Dedifferentiated amniotic fluid mesenchymal stem cell (primary cell): ENCODE results near the gene ABCC1.

ENCODE experiments used
- DNase-seq: peaks from one replicate; pipeline ENCODE4 v3.0.0-alpha.2; 2016; ENCODE audit errors: extremely low spot score

ABCC1 gene

GRCh38 chr16:16048904-16049582, 99.6 kb downstream of the ABCC1 start:
- DNase-seq: no peak

DNA sequence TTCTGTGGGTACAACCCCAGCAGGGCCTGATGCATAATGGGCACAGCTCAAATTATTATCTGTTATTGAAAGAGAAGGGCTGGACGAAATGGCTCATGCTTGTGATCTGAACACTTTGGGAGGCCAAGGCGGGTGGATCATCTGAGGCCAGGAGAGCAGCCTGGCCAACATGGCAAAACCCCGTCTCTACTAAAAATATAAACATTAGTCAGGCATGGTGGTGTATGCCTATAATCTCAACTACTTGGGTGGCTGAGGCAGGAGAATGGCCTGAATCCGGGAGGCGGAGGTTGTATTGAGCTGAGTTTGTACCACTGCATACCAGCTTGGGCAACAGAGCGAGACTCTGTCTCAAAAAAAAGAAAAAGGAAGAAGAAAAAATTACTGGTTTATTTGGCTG, 100.7 kb downstream of the ABCC1 start:
- DNase-seq: no peak

DNA sequence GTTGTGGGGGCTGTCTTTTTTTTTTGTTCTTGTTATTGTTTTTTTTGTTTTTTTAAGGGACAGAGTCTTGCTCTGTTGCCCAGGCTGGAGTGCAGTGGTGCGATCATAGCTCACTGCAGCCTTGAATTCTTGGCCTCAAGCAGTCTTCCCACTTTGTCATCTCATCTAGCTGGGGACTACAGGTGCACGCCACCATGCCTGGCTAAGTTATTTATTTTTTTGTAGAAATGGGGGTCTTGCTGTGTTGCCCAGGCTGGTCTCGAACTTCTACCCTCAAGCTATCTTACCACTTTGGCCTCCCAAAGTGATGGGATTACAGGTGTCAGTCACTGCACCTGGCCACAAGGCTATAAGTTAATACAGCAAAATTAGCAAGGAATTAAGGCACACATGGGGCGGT, 101.7 kb downstream of the ABCC1 start:
- DNase-seq: no peak

DNA sequence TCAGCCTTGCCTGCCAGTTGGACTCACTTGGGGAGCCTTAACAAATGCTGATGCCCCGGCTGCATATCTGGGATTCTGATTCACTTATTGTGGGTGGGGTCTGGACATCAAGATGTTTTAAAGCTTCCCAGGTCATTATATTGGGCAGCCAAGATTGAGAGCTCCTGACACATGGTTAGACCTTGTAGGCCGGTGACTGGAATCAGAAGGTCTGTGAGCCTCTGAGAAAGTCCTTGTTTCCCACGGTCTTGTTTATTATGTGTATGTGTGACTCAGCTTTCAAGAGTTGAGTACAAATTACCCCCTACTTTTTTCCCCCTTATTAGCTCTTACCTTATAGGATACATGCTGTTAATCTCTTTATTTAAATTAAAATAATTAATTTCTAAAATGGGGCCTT, 103.5 kb downstream of the ABCC1 start:
- DNase-seq: no peak

GRCh38 chr16:16057102-16057501, 107.7 kb downstream of the ABCC1 start:
- no peak for DNase-seq

GRCh38 chr16:16059160-16059559, 109.7 kb downstream of the ABCC1 start:
- no peak for DNase-seq

- DNase-seq: no peak
Measured at GRCh38 chr16:16059895-16060590, 110.6 kb downstream of the ABCC1 start.

GRCh38 chr16:16062023-16062937, 112.9 kb downstream of the ABCC1 start:
- DNase-seq: no peak

DNA sequence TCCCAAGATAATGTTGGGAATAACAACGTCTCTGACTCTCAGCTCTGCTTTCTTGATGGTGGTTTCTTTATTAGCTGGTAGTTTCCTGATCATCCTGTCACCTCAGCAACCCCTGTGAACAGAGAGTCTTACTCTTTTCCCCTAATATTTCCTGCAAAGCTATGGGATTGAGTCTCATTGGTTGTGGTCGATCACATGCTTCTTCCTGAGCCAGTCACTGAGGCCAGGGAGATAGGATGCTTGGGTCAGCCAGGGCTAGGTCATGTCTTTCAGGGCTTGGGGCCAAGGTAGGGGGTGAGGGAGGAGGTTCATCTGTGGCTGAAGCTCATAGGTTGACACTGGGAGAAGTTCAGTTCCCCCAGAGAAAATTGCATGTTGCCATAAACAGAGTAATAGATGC, 114.3 kb downstream of the ABCC1 start:
- DNase-seq: no peak

- DNase-seq: no peak
Measured at GRCh38 chr16:16064874-16065384, 115.5 kb downstream of the ABCC1 start.

GRCh38 chr16:16067127-16067526, 117.7 kb downstream of the ABCC1 start:
- no peak for DNase-seq

DNA sequence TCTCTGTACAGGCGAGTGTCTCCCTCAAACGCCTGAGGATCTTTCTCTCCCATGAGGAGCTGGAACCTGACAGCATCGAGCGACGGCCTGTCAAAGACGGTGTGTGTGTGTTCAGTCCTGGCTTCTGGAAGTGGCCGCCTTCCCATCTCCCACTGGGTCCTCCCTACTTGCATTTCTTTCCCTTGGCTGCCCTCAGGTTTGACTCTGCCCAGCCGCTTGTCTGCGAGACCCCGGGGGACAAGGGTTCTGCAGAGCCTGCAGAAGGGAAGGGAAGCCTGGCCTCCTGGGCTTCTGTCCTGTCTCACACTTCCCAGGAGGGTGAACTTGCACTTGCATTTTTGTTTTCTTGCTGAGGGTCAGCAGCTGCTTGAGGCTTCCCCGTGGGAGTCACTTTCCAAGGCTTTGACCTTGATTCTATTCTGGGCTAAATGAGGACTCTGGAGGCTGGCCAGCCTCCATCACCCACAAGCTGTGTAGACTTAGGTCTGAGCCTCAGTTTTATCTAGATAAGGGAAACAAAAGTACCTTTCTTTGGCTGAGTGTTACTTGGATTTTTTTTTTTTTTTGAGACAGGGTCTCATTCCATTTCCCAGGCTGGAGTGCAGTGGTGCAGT, 122.3 kb downstream of the ABCC1 start:
- no peak for DNase-seq

GRCh38 chr16:16073001-16073545, 123.7 kb downstream of the ABCC1 start:
- DNase-seq: no peak

- peak; percentile 90 for DNase-seq
Measured at GRCh38 chr16:16073891-16074881, 124.8 kb downstream of the ABCC1 start.

DNA sequence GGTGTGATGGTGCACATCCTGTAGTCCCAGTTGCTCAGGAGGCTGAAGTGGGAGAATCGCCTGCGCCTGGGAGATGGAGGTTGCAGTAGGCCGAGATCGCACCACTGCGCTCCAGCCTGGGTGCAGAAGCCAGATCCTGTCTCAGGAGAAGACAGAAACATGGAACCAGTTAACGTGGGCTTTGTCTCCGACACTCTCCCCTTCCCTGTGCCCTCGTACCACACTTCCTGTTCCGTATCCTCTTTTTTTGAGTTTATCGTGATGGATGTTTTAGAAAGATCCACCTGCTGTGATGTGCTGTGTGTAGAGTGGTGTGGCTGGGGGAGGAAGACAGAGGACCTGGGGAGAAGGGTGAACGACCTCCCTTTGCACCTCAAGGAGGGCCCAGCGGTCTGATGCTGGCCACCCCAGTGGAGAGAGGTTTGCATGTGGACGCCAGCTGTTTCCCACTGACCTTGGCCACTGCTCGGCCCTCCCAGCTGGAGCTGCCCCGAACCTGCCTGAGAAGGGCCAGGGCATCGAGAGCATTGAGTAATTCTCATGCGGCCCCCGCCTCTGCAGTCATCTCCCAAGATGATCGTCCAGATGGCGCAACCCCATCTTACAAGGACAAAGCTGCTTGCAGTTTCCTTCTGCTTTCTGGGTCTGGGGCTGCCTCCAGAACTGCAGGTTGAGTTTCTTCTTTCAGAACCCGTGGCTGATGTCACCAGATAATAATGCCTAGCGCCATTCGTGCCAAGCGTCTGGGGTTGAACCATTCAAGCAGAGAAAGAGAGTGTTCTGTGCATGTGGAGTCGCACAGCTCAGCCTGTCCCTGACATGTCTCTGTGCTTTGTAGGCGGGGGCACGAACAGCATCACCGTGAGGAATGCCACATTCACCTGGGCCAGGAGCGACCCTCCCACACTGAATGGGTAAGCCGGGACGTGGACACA, 126.3 kb downstream of the ABCC1 start:
- DNase-seq: no peak

DNA sequence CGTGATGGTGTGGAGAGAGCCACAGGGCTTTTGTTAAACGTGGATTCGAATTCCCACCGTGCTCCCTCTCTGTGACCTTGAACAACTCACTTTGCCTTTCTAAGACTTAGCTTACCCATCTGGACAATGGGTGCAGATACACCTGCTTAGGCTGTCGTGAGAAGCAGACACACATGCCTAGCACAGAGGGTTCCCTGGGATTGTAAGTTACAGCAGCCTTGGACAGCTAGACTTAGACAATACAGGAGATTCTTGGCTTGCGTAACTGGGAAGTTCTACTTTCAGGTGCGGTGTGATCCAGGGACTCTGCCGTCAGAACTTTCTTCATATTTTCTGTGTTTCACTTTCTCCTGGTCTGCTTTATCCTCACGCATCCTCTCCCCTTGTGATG, 127.0 kb downstream of the ABCC1 start:
- DNase-seq: no peak

DNA sequence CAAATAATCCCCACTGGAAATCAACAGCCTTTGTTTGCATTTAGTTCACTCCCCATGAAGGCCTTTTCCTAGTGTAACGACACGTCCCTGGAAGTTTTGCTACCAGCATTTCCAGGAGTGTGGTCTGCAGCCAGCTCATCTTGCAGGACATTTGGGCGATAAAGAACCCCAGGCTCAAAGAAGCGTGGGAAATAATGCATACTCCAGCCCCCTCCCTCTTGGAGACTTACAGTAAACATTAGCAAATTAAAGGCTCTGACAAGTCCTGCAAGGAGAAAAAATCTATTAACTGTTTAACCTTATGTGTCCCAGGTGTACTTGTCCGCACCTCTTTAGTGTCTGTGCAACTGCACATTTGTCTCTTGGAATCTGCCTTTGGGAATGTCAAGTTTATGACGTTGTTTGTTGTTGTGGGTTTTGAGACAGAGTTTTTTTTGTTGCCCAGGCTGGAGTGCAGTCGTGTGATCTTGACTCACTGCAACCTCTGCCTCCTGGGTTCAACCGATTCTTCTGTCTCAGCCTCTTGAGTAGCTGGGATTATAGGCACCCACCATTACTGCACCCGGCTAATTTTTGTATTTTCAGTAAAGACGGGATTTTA, 131.1 kb downstream of the ABCC1 start:
- no peak for DNase-seq

- DNase-seq: no peak
Measured at GRCh38 chr16:16081141-16081540, 131.7 kb downstream of the ABCC1 start.

GRCh38 chr16:16082255-16082654, 132.8 kb downstream of the ABCC1 start:
- no peak for DNase-seq
